Measurements from ENCODE around the gene NXNL1. TPM values are rescaled to one million over a fixed set of nuclear protein-coding genes. Genes with fewer than 3 reads are reported as not detected.

The NXNL1 gene
- total RNA-seq, 2 experiments from 2014 or later, result not detected

DNA sequence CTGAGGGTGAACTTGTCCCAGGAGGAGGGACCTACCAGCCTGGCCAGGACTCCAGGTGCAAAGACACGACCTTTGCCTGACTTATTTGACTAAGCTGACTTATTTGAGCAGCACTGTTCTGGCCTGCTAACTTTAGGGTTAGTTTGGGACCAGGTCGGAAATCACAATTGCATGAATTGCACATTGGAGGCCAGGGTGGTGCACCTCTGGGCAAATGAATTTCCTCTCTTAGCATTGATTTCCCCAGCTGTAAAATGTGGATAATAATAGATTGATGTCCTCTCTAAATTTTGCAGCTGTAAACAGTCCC, 53.9 kb downstream of the NXNL1 start:
- CTCF ChIA-PET, result interaction anchor here (0.7 to 2.5 kb wide), 4 partner anchors 12 to 114 kb away, joined by 3 to 7 read pairs (median 4); no protein-coding TSS in a partner anchor
- DNase-seq (no peak), ATAC-seq (ENCODE audit: poor library complexity) (no peak)
- peaks cover 63% of the 10 kb centered on the region for H3K4me1 ChIP-seq (ENCODE audit: insufficient read depth, low read length)
- peaks cover 5% of the 10 kb centered on the region for H3K36me3 Mint-ChIP-seq (ENCODE audit: low read depth)
- peaks cover 17% of the 10 kb centered on the region for H3K36me3 ChIP-seq (ENCODE audit: insufficient read depth, low read length)
- TF ChIP-seq CTCF (IDR thresholded peaks at IDR 0.05), result no peak
- H3K27me3 ChIP-seq (ENCODE audit: control insufficient read depth in 1 of 2, insufficient read depth in 2 of 2, low read length in 2 of 2), result no peaks in the 10 kb centered on the region
- H3K27me3 Mint-ChIP-seq, result no peaks in the 10 kb centered on the region
- H3K4me3 ChIP-seq (ENCODE audit: low read length), result peak overlapping the region; percentile 72
- H3K9me3 ChIP-seq (ENCODE audit: control insufficient read depth in 1 of 2, insufficient read depth in 1 of 2, low read length in 2 of 2), result no peaks in the 10 kb centered on the region
- peak overlapping the region; percentile 95 for H3K4me3 Mint-ChIP-seq
- intact Hi-C loops (cut with DNase I, micrococcal nuclease), result no loop called here
- POLR2A ChIA-PET, result interaction anchor here (1.6 to 3.0 kb wide), 2 partner anchors 9 to 13 kb away, joined by 4 to 26 read pairs; partner anchors contain the start of gene MVB12A
- H3K27ac Mint-ChIP-seq, result peak overlapping the region; percentile 86
- H3K27ac ChIP-seq (ENCODE audit: low read depth in 1 of 2, low read length in 2 of 2), result peak overlapping the region; percentile 71 to 78
- H3K9me3 Mint-ChIP-seq, result no peaks in the 10 kb centered on the region
- peaks cover 41% of the 10 kb centered on the region for H3K4me1 Mint-ChIP-seq (ENCODE audit: low read depth)

GRCh38 chr19:17406046-17406886, 54.5 kb downstream of the NXNL1 start:
- ATAC-seq (ENCODE audit: poor library complexity) (no peak), DNase-seq (peak in 2 of 14 experiments; percentile 29 to 55)
- H3K4me1 ChIP-seq (ENCODE audit: insufficient read depth, low read length), result peaks cover 63% of the 10 kb centered on the region
- Mint-ChIP-seq H3K36me3 (ENCODE audit: low read depth) (peaks cover 6% of the 10 kb centered on the region), H3K9me3 (no peaks in the 10 kb centered on the region), H3K27me3 (no peaks in the 10 kb centered on the region), H3K4me1 (ENCODE audit: low read depth) (peaks cover 41% of the 10 kb centered on the region), H3K4me3 (peak overlapping the region; percentile 95), H3K27ac (peak overlapping the region; percentile 86)
- peak overlapping the region; percentile 71 to 78 for H3K27ac ChIP-seq (ENCODE audit: low read depth in 1 of 2, low read length in 2 of 2)
- TF ChIP-seq CTCF (IDR thresholded peaks at IDR 0.05), result no peak
- intact Hi-C loops (cut with DNase I, micrococcal nuclease), result no loop called here
- H3K27me3 ChIP-seq (ENCODE audit: control insufficient read depth in 1 of 2, insufficient read depth in 2 of 2, low read length in 2 of 2), result no peaks in the 10 kb centered on the region
- ChIA-PET CTCF (interaction anchor here (1.0 to 2.5 kb wide), 6 partner anchors 11 to 101 kb away, joined by 3 to 8 read pairs (median 4); partner anchors contain the start of genes MVB12A and TMEM221), POLR2A (interaction anchor here (1.0 to 3.0 kb wide), 5 partner anchors 10 to 97 kb away, joined by 3 to 26 read pairs (median 4); partner anchors contain the start of genes DDA1 and MVB12A)
- peak overlapping the region; percentile 72 for H3K4me3 ChIP-seq (ENCODE audit: low read length)
- H3K9me3 ChIP-seq (ENCODE audit: control insufficient read depth in 1 of 2, insufficient read depth in 1 of 2, low read length in 2 of 2), result no peaks in the 10 kb centered on the region
- peaks cover 16% of the 10 kb centered on the region for H3K36me3 ChIP-seq (ENCODE audit: insufficient read depth, low read length)

Other genes starting within 250 kb of the NXNL1 start
- gene USE1, start 245.6 kb downstream of the NXNL1 start, total RNA-seq, result 10 to 100 TPM; 23.1 to 24.3 TPM
- 10 to 100 TPM; 20.5 to 22.2 TPM for gene OCEL1, start 234.7 kb downstream of the NXNL1 start, total RNA-seq
- gene NR2F6, start 215.0 kb downstream of the NXNL1 start, total RNA-seq, result 1 to 10 TPM in 1 of 2 experiments, under 1 TPM in 1; 0.74 to 1.1 TPM
- gene USHBP1, start 196.2 kb downstream of the NXNL1 start, total RNA-seq, result not detected
- 10 to 100 TPM; 56.2 to 63.5 TPM for gene BABAM1, start 193.5 kb downstream of the NXNL1 start, total RNA-seq
- gene ANKLE1, start 179.0 kb downstream of the NXNL1 start, total RNA-seq, result 1 to 10 TPM in 1 of 2 experiments, under 1 TPM in 1; 0.85 to 1.9 TPM
- gene ABHD8, start 157.5 kb downstream of the NXNL1 start, total RNA-seq, result 1 to 10 TPM; 4.4 to 4.6 TPM
- gene MRPL34, start 155.1 kb downstream of the NXNL1 start, total RNA-seq, result 10 to 100 TPM; 28.4 to 28.7 TPM
- 10 to 100 TPM; 41.4 to 43.4 TPM for gene DDA1, start 151.4 kb downstream of the NXNL1 start, total RNA-seq
- gene ANO8, start 126.1 kb downstream of the NXNL1 start, total RNA-seq, result 10 to 100 TPM; 15.3 TPM
- 10 to 100 TPM; 21.2 to 24.0 TPM for gene GTPBP3, start 123.4 kb downstream of the NXNL1 start, total RNA-seq
- gene PLVAP, start 83.6 kb downstream of the NXNL1 start, total RNA-seq, result not detected
- gene CCDC194, start 66.7 kb downstream of the NXNL1 start, total RNA-seq, result not detected
- 10 to 100 TPM; 16.1 to 16.8 TPM for gene BST2, start 55.3 kb downstream of the NXNL1 start, total RNA-seq
- gene MVB12A, start 40.9 kb downstream of the NXNL1 start, total RNA-seq, result 10 to 100 TPM in 1 of 2 experiments, 1 to 10 TPM in 1; 9.8 to 10.7 TPM
- not detected for gene TMEM221, start 12.3 kb downstream of the NXNL1 start, total RNA-seq
- gene SLC27A1, start 9.6 kb upstream of the NXNL1 start, total RNA-seq, result 1 to 10 TPM; 3.0 TPM
- gene PGLS, start 50.7 kb upstream of the NXNL1 start, total RNA-seq, result 10 to 100 TPM; 41.5 to 44.6 TPM
- 10 to 100 TPM; 30.3 to 30.6 TPM for gene COLGALT1, start 94.7 kb upstream of the NXNL1 start, total RNA-seq
- under 1 TPM; 0.11 to 0.14 TPM for gene UNC13A, start 227.4 kb upstream of the NXNL1 start, total RNA-seq